Activated CD4-positive, alpha-beta T cell treated with anti-CD3 and anti-CD28 coated beads for 24 hours (primary cell): ENCODE measurements around the gene TECPR2.
"Not testable (repeated sequence)": the region's sequence is repeated elsewhere in the genome, so short reads cannot be mapped to it uniquely, and the experiment has no call there.

Source experiments
- DNase-seq, 2 donors: peaks; one replicate each; pipeline ENCODE4 v3.0.0-alpha.2; 2020; ENCODE audit warnings: low read depth in 2 of 2

TECPR2 gene

DNA sequence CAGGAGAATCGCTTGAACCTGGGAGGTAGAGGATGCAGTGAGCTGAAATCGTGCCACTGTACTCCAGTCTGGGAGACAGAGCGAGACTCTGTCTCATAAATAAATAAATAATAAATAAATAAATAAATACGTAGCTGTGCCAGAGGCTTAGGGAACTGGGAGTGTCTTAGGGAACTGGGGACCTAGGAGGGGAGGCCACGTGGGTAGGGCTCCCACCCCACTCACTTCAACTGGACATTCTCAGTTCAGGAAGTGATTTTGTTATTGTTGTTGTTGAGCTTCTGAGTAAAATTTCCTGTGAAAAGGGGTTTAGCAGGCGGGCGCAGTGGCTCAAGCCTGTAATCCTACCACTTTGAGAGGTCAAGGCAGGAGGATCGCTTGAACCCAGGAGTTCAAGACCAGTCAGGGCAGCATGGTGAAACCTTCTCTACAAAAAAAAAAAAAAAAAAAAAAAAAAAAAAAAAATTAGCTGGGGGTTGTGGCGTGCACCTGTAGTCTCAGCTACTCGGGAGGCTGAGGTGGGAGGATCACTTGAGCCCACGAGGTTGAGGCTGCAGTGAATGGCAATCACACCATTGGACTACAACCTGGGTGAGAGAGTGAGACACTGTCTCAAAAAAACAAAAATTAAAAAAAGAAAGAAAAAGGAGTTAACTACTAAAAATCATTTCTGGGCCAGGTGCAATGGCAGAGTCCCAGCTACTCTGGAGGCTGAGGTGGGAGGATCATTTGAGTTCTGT, 165.9 kb downstream of the TECPR2 start:
- no peak for DNase-seq

DNA sequence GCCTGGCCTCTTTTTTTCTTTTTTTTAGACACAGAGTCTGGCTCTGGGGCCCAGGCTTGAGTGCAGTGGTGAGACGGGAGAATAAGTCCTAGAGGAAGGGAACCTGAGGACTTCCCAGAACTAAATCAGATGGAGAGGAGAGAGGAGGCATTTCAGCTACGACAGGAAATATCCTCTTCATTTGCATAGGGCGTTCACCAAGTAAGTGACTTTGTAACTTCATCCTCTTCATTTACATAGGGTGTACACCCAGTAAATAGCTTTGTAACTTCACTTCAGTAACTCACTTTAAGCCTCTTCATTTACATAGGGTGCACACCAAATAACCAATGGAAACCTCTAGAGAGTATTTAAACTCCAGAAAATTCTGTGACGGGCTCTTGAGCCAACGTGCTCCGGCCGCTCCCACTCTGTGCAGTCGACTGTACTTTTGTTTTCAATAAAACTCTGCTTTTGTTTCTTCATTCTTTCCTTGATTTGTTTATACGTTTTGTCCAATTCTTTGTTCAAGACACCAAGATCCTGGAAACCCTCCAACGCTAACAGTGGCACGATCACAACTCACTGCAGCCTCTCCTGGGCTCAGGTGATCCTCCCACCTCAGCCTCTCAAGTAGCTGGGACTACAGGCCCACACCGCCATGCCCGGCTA, 168.2 kb downstream of the TECPR2 start:
- DNase-seq, result no peak

DNA sequence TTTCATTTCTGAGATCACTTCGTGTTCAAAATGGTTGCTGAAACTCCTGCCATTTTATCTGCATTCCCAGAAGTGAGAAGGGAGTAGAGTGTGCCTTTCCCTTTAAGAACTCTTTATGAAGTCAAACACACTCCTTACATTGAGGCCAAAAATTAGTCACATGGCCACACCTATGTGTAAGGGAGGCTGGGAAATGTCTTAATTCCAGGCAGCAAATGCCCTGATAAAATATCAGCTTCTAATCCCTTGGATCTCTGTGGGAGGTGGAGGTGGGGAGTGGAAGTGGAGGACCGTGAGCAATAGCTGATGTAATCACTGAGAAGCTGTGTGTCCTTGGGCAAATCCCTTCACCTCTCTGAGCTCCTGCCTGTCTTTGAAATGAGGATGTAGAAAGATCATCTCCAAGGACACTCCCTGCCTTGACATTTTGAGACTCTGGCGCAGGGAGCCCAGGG, 169.5 kb downstream of the TECPR2 start:
- no peak for DNase-seq

DNA sequence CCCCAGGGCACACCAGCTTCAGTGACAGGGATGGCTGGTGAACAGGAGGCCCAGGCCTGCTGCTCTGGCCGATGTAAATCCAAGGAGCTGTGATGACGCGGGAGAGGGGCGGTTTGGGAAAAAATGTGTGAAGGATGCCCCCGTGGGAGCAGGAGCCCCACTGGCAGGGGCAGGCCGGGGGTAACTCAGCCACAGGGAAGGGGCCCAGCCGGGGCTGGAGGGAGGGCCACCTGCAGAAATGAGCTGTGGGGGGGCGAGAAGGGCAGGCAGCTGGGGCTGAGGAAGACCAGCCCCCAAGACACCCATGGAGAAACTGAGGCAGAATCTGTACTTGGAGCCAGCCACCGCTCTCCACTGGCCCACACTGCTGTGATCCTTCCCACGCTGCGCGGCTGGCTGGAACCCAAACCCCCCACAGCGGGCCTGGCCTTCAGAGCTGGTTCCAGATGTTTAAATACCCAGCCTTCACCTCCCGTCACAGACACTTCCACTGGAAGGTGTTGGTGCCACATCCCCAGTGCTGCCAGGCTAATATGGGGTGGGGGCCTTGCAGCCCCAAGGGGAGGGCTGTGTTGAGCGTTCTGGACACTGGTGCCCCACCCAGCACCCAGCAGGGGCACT, 175.3 kb downstream of the TECPR2 start:
- no peak for DNase-seq

DNA sequence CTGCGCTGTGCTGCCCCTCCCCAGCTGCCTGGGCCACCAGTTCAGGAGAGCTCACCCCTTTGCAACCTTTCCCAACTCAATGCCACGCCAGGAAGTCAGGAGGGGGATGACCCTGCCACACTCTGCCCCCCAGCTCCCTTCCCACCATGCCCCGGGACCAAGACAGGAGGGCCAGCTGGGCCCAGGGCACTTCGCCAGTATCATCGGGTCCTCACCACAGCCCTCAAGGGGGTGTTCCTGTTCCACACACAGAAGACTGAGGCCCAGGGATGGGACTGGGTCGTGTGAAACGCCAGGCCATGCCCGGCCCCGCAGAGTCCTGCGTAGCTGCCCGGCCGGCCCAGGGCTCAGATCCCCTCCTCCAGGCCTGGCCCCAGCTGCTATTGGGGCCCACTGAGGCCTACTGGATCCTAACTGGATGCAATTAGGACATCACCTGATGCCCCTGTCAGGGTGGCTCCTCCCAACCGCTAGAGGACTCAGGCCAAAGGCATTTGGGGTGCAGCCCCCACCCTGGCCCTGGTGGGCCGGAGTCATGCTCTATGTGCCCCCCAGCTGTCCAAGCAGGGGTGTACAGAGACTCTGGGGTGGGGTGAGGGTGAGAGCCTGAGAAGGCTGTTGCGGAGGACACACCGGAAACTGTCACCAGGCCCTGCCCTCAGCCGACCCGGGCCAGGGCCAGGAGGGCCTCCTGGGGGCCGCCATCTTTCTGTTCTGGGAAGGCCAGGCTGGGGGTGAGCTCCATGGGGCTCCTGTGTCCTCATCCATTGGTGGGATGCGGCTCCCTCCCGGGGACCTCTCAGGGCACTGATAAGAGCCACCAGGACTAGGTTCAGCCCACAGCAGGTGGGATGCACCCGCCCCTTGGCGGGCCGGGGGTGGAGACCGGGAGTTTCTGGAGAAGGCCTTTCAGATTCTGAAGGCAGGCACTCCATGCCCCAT, 176.1 kb downstream of the TECPR2 start:
- no peak for DNase-seq

DNA sequence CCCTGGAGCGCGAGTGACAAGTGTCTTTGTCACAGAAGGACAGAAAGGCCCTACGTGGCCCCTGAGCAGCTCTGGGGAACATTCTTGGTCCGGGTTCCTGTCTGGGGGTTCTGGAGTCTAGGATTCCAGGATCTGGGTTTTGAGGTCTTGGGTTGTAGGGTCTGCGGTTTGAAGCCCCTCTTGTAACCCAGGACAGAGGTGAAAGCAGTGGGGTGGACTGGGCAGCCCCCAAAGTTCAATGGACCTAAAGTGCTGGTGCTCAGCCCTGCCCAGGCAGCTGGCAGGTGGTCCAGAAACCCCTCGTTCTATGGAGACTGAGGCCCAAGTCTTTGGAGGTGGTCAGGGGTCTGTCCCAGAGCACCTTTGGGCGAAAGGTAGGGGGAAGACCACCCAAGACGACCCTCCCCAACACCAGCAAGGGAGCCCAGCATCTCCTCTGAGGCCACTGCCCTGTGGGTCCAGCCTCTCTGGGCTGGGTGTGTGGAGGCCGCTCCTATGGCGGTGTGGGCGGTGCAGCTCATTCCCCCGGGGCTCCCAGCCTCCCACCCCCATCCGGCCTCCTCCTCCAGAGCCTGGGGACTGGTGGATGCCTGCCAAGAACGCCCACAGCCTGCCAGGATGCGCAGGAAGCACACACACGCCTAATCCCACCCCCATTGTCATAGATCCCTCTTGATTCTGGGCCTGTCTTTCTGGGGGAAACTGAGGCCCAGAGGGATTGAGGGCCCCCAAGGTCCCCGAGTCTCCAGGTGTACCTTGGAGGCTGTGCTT, 177.0 kb downstream of the TECPR2 start:
- DNase-seq, result no peak

DNA sequence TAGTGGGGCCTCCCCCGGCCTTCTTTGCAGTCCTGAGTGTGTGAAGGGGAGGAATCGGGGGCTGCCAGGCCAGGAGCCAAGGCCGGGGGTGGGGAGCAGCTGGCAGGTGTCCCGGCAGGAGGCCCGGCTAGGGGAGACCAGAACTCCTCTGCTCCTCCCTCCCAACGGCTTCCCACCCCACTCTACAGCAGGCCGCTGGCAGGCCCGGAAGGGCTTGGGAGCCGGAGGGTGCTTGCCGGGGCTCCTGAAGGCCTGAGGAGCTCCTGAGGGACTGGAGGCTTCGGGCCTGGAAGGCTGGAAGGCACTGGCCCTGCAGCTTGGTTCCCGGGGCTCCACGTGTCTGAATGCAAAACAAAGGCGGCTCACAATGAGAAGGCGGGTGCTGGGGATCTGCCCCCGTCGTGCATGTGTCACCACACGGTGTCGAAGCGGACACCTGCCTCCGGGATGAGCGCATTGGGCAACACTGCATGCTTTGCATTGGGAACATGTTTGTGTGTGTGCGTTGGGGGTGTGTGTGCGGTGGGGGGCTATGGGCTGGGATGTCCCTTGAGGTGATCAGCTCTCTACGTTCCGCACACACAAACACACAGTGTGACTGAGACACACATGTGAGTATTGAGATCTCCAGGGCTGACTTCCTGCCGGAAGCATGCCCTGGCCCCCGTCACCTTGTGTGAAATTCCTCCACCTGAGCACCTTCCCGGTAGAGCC, 177.7 kb downstream of the TECPR2 start:
- no peak for DNase-seq

DNA sequence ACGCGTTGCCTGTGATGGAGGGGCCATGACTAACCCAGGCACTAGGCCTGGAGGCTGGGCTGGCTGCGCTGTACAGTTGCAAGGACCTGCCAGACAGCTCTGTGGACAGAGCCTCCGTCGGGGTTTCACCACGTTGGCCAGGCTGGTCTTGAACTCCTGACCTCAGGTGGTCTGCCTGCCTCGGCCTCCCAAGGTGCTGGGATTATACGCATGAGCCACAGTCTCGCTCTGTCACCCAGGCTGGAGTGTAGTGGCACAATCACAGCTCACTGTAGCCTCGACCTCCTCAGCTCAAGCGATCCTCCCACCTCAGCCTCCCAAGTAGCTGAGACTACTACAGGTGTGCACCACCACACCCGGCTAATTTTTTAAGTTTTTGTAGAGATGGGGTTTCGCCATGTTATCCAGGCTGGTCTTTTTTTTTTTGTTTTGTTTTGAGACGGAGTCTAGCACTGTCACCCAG, 178.3 kb downstream of the TECPR2 start:
- not testable (repeated sequence) for DNase-seq

DNA sequence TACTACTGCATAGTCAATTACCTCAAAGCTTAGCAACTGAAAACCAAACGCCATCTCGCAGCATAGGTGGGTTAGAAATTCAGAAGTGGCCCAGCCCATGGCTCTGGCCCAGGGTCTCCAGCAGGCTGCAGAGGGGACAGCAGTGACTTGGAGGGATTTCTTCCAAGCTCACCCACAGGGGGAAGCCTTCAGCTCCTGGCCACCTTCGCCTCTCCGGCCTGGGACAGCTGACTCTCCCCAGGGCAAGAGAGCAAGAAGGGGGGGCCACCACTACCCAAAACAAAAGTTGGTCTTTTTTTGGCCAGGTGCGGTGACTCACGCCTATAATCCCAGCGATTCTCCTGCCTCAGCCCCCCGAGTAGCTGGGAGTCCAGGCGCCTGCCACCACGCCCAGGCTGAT, 179.0 kb downstream of the TECPR2 start:
- no peak for DNase-seq

DNA sequence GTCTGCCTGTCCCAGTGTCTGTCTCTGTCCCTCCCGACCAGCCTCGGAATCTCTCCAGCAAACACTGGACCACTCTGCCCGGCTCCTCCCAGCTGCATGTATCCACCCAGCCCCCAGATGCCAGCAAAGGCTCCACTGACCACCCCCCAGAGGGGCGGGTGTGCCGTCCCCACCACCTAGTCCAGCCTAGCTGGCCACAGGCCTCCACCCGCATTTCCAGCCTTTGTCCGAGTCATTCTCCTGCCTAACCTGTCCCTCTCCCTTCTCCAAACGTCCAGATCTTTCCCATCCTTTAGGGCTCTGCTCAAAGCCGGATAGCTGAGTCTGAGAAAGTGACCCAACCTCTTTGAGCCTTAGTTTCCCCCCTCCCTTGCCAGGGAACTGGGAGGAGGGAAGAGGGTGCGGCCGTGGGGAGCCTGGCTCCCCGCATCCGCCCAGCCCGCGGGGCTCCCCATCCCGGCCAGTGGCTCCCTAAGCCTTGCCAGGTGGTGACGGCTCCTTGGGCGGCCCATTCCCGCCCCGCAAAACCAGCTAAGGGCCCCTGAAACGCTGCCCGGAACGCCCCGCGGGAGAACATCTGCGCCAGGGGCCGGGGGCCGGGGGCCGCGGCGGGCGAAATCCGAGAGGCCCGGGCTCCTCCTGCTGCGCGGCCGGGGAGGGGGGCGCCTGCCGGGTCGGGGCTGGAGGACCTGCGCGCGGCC, 181.5 kb downstream of the TECPR2 start:
- DNase-seq, result no peak

DNA sequence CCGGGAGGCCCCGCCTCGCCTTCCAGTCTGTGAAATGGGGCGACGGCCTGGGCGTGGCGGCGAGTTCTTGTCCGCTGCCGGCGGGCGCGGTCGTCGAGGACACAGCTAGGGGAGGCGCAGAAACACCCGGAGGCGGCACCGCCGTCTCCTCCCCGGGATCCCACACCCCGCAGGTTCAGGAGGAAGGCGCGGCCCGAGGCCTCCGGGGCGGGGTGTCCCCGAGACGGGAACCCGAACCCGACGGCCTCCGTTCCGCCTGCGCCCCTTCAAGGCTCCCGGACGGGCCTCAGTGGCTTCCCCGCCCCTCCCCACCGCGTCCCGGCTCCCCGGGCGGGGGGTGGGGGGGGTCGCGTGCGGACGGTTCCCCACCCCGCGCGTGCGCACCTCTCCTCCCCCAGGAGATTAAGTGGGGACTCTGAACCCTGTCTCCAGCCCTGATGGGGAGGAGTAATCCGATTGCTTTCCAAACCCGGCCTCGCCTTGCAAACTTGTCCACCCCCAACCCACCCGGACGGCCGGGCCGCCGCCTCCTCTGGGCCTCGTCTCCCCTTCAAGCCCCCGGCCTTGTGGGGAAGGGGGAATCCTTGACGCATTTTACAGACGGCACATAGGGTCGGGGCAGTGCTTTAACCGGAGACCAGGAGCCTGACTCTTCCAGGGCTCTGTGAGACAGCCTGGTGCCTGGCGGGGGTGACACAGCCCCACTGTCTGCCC, 182.2 kb downstream of the TECPR2 start:
- DNase-seq, result no peak

DNA sequence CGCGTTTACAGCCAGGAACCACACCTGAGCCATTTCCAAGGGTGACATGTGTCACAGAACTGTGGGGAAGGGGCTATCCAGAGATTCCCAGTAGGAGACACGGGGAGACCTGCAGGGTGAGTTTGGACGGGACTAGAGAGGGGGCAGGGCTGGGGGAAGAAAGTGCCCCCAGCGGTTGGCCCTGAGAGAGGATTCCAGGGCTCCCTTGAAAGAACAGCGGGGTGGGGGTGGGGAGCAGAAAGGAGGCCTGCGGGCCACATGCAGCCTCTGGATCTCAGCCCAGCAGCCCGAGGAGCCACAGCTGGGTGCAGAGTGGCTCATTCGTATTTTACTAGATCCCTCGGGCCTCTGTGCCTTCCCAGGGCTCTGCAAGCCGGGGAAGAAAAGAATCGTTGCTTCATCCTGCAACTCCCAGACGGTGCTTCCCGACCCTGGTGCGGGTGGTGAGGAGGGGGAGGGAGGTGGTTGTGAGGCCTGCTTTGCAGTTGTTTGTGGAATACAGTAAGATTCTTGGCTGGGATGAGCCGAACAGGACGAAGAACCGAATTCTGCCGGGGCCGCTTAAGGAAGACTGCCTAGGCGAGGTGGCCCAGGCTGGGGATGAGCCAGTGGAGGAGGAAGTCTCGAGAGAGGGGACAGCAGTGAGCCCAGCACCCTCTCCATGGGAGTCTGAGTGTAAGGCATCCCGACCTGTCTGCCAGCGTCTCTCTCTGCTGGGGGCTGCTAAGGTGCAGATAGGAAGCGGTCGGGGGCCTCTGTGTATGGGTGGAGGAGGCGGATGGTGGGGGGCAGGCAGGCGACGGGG, 182.9 kb downstream of the TECPR2 start:
- DNase-seq, result no peak

DNA sequence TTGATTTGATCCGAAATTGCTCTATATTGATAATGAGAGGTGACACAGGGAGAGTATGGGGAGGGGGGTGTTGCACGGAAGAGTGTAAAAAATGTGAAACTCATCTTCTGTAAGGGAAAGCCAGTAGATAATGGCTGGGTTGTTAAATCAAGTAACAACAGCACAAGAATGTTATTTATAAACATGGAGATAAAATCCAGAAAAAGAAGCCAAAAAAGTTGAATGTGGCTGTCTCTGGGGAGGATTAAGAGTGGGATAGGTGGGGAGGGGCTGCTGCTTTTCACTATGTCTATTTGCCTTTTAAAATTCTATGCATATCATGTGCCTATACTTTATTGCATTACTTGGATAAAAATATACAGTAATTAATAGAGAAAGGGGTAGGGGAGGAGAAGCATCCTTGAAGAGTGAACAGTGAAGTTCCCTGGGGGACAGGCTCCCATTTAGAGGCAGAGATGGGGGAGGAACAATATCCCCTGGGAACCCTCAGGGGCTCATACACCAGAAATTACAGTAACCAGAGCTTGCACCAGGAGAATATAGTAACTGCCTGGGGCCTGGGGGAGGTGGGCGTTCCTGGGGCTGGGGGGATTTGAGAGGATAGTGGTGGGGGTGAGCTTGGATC, 186.0 kb downstream of the TECPR2 start:
- DNase-seq, result no peak

DNA sequence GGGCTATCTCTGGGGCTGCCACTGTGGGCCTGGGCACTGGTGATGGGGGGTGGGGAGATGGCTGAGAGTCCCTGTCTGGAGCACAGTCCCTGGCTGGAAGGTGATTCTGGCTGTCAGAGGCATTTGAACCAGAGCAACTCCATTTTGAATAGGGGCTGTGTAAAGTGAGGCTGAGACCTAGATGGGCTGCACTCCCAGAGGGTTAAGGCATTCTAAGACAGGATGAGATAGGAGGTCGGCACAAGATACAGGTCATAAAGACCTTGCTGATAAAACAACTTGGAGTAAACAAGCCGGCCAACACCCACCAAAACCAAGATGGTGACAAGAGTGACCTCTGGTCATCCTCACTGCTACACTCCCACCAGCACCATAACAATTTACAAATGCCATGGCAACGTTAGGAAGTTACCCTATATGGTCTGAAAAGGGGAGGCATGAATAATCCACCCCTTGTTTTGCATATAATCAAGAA, 188.2 kb downstream of the TECPR2 start:
- not testable (repeated sequence) for DNase-seq
